Neuronal stem cell (in vitro differentiated cells): ENCODE results near the gene AIF1L.

Experiments used
- DNase-seq: peaks from one replicate; pipeline ENCODE4 v3.0.0-alpha.2; 2013; ENCODE audit warnings: low spot score
- H2AFZ ChIP-seq: one replicate; pipeline ENCODE4 v1.6.1; 2013; ENCODE audit warnings: mild to moderate bottlenecking, low read length, inconsistent platforms
- H2AK5ac ChIP-seq: 2 replicates; pipeline ENCODE4 v1.6.1; 2013; ENCODE audit warnings: low read depth, mild to moderate bottlenecking, inconsistent platforms, low read length, moderate library complexity, mixed read lengths
- H2BK120ac ChIP-seq: 2 replicates; pipeline ENCODE4 v1.6.1; 2013; ENCODE audit warnings: low read depth, mild to moderate bottlenecking, inconsistent platforms, low read length, moderate library complexity, mixed read lengths
- H2BK12ac ChIP-seq: one replicate; pipeline ENCODE4 v1.6.1; 2013; ENCODE audit warnings: low read length, inconsistent platforms
- H2BK15ac ChIP-seq: 2 replicates; pipeline ENCODE4 v1.6.1; 2013; ENCODE audit warnings: mild to moderate bottlenecking, low read length, inconsistent platforms, mixed read lengths
- H2BK5ac ChIP-seq: one replicate; pipeline ENCODE4 v1.6.1; 2013; ENCODE audit warnings: inconsistent platforms, mild to moderate bottlenecking, low read length, moderate library complexity
- H3K14ac ChIP-seq: one replicate; pipeline ENCODE4 v1.6.1; 2013; ENCODE audit warnings: low read length, inconsistent platforms
- H3K18ac ChIP-seq: 2 replicates; pipeline ENCODE4 v1.6.1; 2013; ENCODE audit warnings: low read length, inconsistent platforms
- H3K23ac ChIP-seq: 2 replicates; pipeline ENCODE4 v1.6.1; 2013; ENCODE audit warnings: low read depth, mild to moderate bottlenecking, mixed read lengths, low read length, inconsistent platforms; ENCODE audit not compliant: poor library complexity
- H3K27ac ChIP-seq: replicated peaks from 3 replicates; pipeline ENCODE4 v1.5.1; 2013; ENCODE audit warnings: low read length, inconsistent platforms
- H3K27me3 ChIP-seq, 3 experiments: 2 replicates each; pipeline ENCODE4 v1.6.1; 2013; ENCODE audit warnings: low read length in 3 of 3, mild to moderate bottlenecking in 2 of 3, inconsistent platforms in 1 of 3, low read depth in 1 of 3, mixed read lengths in 1 of 3, moderate library complexity in 1 of 3; ENCODE audit not compliant: control insufficient read depth in 3 of 3, insufficient read depth in 3 of 3
- H3K36me3 ChIP-seq, 2 donors: replicated peaks in 1 of 2; 2 replicates each; pipeline ENCODE4 v1.6.1; 2013; ENCODE audit warnings: low read length in 2 of 2; ENCODE audit not compliant: control insufficient read depth in 2 of 2, insufficient read depth in 2 of 2
- H3K4ac ChIP-seq: 2 replicates; pipeline ENCODE4 v1.6.1; 2013; ENCODE audit warnings: inconsistent platforms, mild to moderate bottlenecking, low read length, moderate library complexity
- H3K4me1 ChIP-seq, 2 donors: 1 replicate in 1 of 2; 2 replicates in 1 of 2; pipeline ENCODE4 v1.6.1; 2013; ENCODE audit warnings: low read length in 2 of 2, low read depth in 1 of 2; ENCODE audit not compliant: control insufficient read depth in 2 of 2, insufficient read depth in 1 of 2
- H3K4me2 ChIP-seq: one replicate; pipeline ENCODE4 v1.6.1; 2013; ENCODE audit warnings: mild to moderate bottlenecking, low read length, inconsistent platforms; ENCODE audit not compliant: insufficient read depth, poor library complexity, severe bottlenecking
- H3K4me3 ChIP-seq, 2 donors: 2 replicates each; pipeline ENCODE4 v1.5.1; 2013; ENCODE audit warnings: low read length in 2 of 2, mild to moderate bottlenecking in 2 of 2, inconsistent platforms in 1 of 2, moderate library complexity in 1 of 2
- H3K79me1 ChIP-seq: one replicate; pipeline ENCODE4 v1.6.1; 2013; ENCODE audit warnings: low read depth, mild to moderate bottlenecking, inconsistent platforms, low read length, moderate library complexity
- H3K9ac ChIP-seq: one replicate; pipeline ENCODE4 v1.6.1; 2013; ENCODE audit warnings: mild to moderate bottlenecking, low read depth, low read length, inconsistent platforms; ENCODE audit not compliant: poor library complexity
- H3K9me3 ChIP-seq, 2 donors: replicated peaks in 1 of 2; 2 replicates each; pipeline versions ENCODE3 to v1.6.1; 2013; ENCODE audit warnings: low read length in 2 of 2, mild to moderate bottlenecking in 2 of 2, inconsistent platforms in 1 of 2, low read depth in 1 of 2, mixed read lengths in 1 of 2, moderate library complexity in 1 of 2; ENCODE audit not compliant: control insufficient read depth in 2 of 2, insufficient read depth in 1 of 2
- H4K8ac ChIP-seq: one replicate; pipeline ENCODE4 v1.6.1; 2013; ENCODE audit warnings: low read depth, mild to moderate bottlenecking, inconsistent platforms, low read length, moderate library complexity
- H4K91ac ChIP-seq: one replicate; pipeline ENCODE4 v1.6.1; 2013; ENCODE audit warnings: low read length, low read depth, mild to moderate bottlenecking, inconsistent platforms; ENCODE audit not compliant: poor library complexity
- WGBS, 2 donors: extraction: QIAGEN DNeasy Blood & Tissue Kit; methylation state at CpG; one replicate each; pipeline ENCODE4 v1.1.7; 2013; ENCODE audit warnings: missing lambda C conversion rate in 2 of 2, mixed read lengths in 1 of 2; ENCODE audit not compliant: insufficient read length in 2 of 2, insufficient replicate concordance in 1 of 2; ENCODE audit errors: extremely low coverage in 2 of 2; 5-methylcytosine and 5-hydroxymethylcytosine counted together

AIF1L gene

DNA sequence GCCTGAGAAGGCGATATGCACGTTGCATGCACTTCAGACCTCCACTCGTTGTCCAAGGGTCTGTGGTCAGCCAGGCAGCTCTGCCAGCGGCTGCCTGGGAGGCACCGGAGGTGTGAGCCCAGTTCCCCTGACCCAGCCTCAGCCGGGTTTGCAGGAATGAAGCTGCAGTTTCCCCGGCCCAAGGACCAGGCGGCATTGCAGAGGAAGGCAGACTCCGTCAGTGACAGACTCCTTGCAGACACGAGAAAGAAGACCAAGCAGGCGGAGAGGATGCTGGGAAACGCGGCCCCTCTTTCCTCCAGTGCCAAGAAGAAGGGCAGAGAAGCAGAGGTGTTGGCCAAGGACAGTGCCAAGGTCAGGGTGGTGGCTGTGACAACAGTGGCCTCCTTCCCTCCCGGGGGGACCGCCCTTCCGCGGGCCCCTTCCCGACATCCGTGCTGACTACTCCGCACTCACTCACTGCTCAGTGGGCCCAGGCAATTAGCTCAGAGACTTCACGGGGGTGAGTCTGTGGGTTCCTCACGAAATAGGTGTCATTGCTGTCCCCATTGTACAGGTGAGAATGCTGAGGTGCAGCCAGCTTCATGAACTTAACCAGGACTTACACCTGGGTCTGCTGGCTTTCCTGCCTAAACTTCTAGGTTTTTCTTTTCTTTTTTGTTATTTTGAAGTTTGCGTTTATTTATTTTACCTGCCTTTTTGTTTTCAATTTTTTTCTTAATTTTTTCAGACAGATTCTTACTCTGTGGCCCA is 10.8 kb upstream of the AIF1L start:
- Histone ChIP-seq H3K4me1 (peaks cover 0 to 2% of the 10 kb centered on the region in 2 donors), H3K36me3 (no peaks in the 10 kb centered on the region), H3K23ac (peak overlapping the region; percentile 98), H4K91ac (no peak overlapping the region), H3K14ac (peak overlapping the region; percentile 41), H4K8ac (no peak overlapping the region), H3K4me3 (no peak overlapping the region), H3K4me2 (no peak overlapping the region), H3K18ac (peak overlapping the region; percentile 50), H2AK5ac (peak overlapping the region; percentile 88), H3K27ac (no peak overlapping the region), H2BK5ac (no peak overlapping the region), H3K4ac (no peak overlapping the region), H3K79me1 (no peaks in the 10 kb centered on the region), H2BK12ac (no peak overlapping the region), H2BK120ac (no peak overlapping the region), H3K27me3 (peaks cover 0 to 33% (median 0%) of the 10 kb centered on the region in 3 experiments), H2BK15ac (no peak overlapping the region), H3K9ac (no peak overlapping the region), H3K9me3 (no peaks in the 10 kb centered on the region), H2AFZ (peak overlapping the region; percentile 18)
- no peak for DNase-seq
- no CpG with 5 or more reads among the region's 23 CpGs for WGBS, 2 donors

DNA sequence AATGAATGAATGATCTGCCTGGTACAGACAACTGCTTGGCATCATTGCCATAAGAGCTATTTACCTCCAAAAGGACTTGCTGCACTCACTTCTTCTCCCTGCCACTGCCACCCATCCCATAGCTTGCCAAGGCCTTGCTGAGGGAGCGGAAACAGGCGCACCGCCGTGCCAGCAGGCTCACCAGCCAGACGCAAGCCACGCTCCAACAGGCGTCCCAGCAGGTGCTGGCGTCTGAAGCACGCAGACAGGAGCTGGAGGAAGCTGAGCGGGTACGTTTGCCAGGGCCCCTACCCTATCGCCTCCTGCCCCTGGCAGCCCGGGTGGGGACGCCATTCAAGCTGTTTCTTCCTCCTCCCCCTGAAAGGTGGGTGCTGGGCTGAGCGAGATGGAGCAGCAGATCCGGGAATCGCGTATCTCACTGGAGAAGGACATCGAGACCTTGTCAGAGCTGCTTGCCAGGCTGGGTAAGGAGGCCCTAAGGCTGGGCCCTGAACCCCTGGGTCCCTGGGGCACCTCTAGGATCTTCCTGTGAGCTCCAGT is 8.9 kb upstream of the AIF1L start:
- H2BK15ac ChIP-seq, result peak overlapping the region; percentile 82
- peaks cover 0 to 44% (median 0%) of the 10 kb centered on the region in 3 experiments for H3K27me3 ChIP-seq
- H3K23ac ChIP-seq, result peak overlapping the region; percentile 97
- no peak overlapping the region for H3K4me2 ChIP-seq
- peak overlapping the region; percentile 51 for H2BK120ac ChIP-seq
- H2BK12ac ChIP-seq, result peak overlapping the region; percentile 46
- H3K9ac ChIP-seq, result peak overlapping the region; percentile 63
- H2BK5ac ChIP-seq, result no peak overlapping the region
- no peak for DNase-seq
- H3K4me3 ChIP-seq, result no peak overlapping the region
- H3K9me3 ChIP-seq, result no peaks in the 10 kb centered on the region
- H3K4ac ChIP-seq, result no peak overlapping the region
- no peak overlapping the region for H4K8ac ChIP-seq
- no peak overlapping the region for H3K27ac ChIP-seq
- peak overlapping the region; percentile 16 for H4K91ac ChIP-seq
- no peak overlapping the region for H2AFZ ChIP-seq
- H3K18ac ChIP-seq, result peak overlapping the region; percentile 74
- no peak overlapping the region for H2AK5ac ChIP-seq
- no peaks in the 10 kb centered on the region for H3K79me1 ChIP-seq
- no CpG with 5 or more reads among the region's 19 CpGs for WGBS, 2 donors
- H3K4me1 ChIP-seq, result peaks cover 0 to 2% of the 10 kb centered on the region in 2 donors
- no peaks in the 10 kb centered on the region for H3K36me3 ChIP-seq
- no peak overlapping the region for H3K14ac ChIP-seq

GRCh38 chr9:131090025-131090787 is 6.1 kb upstream of the AIF1L start:
- no CpG with 5 or more reads among the region's 13 CpGs for WGBS, 2 donors

More at GRCh38 chr9:131090025-131090787, 6.1 kb upstream of the AIF1L start:
- Histone ChIP-seq H3K23ac (peak overlapping the region; percentile 95), H2BK5ac (no peak overlapping the region), H3K4me1 (peaks cover 0 to 2% of the 10 kb centered on the region in 2 donors), H3K18ac (peak overlapping the region; percentile 18), H3K9me3 (no peaks in the 10 kb centered on the region), H3K27me3 (peaks cover 0 to 64% (median 0%) of the 10 kb centered on the region in 3 experiments), H3K9ac (no peak overlapping the region), H4K91ac (no peak overlapping the region), H4K8ac (no peak overlapping the region), H3K14ac (no peak overlapping the region), H2BK12ac (no peak overlapping the region), H3K79me1 (no peaks in the 10 kb centered on the region), H3K4me3 (no peak overlapping the region), H2BK120ac (no peak overlapping the region), H3K4me2 (no peak overlapping the region), H3K27ac (no peak overlapping the region), H2BK15ac (no peak overlapping the region), H3K4ac (no peak overlapping the region), H2AK5ac (no peak overlapping the region), H3K36me3 (no peaks in the 10 kb centered on the region), H2AFZ (no peak overlapping the region)
- no peak for DNase-seq
